Activated CD4-positive, CD25-positive, alpha-beta regulatory T cell treated with anti-CD3 and anti-CD28 coated beads, Interleukin-2, amount 50 U/mL, for 24 hours (primary cell): ENCODE measurements around the gene PACS1.

ENCODE experiments used
- ATAC-seq, 2 donors: fragments of 150-1000 bp; cut with Tn5 transposase; one replicate each; pipeline ENCODE4 v1.10.0; 2021; ENCODE audit warnings: mild to moderate bottlenecking in 1 of 2, moderate library complexity in 1 of 2

PACS1 gene

DNA sequence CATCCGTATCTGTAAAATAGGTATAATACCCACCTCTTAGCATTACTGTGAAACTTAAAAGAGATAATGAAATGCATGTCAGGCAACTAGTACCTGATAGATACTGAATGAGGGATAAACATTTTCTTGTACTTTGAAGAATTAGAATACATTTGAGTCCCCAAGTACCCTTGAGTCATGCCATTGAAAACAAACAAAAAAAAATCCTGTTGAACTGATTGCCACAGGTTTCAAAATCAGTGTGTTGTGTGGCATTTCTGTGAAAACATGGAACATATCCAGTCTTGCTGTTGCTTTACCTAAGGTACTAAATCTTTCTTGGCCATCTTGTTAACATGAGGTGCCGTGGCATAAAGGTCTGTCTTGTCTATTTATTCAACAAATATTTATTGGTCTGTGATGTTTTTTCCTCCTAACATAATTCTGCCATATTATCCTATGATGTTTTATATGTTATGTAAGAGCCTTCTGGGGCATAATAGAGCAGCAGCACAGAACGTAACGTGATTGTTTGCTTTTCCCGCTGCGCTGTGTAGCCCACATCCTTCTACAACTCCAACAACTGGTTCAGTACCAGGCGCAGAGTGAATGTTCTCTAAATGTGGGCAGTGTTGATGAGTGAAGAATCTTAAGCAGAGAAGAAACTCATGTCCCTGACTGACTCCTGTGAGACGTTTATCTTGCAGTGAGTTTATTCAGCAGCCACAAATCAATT lies 119.1 kb downstream of the PACS1 start:
- peak in 1 of 2 donors; percentile 24 for ATAC-seq

DNA sequence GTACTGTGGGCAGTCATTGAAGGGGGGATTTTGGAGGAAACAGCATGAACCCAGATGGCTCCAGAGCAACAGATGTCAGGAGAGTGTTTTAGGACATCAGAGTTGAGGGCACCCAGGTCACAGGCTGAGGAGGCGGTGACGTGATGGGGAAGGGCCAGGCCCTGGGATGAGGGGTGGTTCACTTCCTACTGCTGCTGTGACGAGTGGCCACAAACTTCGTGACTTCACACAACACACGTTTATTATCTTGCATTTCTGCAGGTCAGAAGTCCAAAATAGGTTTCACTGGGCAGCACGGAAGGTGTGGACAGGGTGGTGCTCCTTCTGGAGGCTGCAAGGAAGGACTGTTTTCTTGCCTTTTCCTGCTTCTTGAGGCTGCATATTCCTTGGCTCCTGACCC lies 120.7 kb downstream of the PACS1 start:
- no peak for ATAC-seq

DNA sequence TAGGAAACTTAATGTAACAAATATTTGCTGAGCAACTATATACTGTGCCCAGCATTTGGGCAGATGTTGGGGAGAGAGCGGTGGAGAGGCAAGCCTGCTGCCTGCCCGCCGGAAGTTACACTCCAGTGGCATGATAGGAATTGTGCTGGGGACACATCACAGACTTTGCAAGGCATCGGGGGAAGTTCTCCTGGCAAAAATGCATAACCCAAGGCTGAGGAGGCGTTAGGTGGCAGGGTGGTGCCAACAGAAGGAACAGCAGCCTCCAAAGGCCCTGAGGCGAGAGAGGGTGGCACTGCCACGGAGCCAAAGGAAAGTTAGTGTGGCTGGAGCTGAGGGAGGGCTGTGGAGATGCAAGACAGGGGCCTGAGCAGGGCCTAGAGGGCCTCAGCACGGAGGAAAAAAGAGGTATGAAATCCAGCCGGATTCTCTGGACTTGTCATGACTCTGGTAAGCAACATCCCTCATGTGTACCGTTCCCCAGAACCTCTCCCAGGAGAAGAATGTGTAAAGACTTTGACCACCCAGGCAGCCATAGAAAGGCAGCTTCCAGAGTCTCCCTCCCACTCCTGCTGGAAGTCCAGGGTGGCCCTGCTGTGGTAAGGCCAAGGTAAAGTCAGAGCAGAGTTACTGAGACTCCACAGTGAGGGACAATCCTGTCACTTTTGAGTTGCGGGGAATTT lies 122.2 kb downstream of the PACS1 start:
- no peak for ATAC-seq

DNA sequence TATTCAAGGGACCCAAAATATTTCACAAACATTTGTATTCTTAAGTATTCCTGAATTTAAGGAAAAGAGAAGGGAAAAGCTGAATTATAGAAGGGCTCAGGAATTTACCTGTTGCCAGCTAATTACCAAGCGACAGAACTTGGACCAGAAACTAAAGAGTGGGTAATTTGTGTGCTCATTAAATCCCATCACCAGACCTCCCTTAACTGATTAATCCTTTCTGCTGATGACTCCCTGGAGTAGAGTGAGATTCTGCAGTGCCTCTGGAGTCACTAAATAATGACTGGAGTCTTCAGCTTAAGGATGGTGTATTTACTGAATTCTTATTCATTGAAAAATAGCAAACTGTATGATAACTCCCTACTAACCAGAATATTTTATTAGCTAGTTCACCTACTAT lies 124.3 kb downstream of the PACS1 start:
- no peak for ATAC-seq

DNA sequence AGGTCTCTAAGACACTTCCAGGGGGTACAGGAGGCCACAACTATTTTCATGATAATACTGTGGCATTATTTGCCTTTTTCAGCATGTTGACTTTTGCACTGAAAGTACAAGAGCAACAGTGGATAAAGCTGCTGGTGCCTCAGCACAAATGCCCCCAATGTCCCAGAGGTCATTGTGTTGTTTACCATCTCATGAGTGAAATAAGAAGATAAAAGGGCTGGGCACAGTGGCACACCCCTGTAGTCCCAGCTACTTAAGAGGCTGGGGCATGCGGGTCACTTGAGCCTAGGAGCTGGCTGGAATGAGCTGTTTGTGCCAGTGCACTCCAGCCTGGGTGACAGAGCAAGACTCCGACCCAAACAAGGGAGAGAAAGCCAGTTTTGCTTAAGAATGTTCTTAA lies 125.8 kb downstream of the PACS1 start:
- ATAC-seq, result no peak

DNA sequence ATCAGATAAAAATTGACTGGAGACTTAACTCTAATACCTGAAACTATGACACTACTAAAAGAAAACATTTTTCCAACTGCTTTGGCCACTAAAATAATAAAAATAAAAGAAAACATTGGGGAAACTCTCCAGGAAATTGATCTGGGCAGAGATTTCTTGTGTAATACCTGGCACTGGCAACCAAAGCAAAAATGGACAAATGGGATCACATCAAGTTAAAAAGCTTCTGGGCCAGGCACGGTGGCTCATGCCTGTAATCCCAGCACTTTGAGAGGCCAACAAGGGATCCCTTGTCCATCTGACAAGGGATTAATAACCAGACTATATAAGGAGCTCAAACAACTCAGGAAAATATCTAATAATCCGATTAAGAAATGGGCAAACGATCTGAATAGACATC lies 133.8 kb downstream of the PACS1 start:
- no peak for ATAC-seq

DNA sequence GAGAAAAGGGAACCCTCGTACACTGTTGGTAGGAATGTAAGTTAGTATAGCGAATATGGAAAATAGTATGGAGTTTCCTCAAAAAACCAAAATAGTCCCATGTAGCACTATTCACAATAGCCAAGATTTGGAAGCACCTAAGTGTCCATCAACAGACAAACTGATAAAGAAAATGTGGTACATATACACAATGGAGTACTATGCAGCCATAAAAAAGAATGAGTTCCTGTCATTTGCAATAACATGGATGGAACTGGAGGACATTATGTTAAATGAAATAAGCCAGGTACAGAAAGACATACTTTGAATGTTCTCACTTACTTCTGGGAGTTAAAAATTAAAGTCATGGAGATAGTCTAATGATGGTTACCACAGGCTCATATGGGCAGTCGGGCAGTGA lies 134.3 kb downstream of the PACS1 start:
- ATAC-seq, result no peak

DNA sequence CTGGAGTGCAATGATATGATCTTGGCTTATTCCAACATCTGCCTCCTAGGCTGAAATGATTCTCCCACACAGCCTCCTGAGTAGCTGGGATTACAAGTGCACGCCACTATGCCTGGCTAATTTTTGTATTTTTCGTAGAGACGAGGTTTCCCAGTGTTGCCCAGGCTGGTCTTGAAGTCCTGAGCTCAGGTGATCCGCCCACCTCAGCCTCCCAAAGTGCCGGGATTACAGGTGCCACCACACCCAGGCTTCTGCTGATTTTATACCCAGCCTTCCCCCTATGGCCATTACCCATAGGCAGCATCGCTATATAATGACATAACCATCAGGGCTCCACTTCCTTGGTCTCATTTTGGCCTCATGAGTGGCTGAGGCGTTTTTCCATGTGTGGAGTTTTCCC lies 137.7 kb downstream of the PACS1 start:
- ATAC-seq, result no peak

DNA sequence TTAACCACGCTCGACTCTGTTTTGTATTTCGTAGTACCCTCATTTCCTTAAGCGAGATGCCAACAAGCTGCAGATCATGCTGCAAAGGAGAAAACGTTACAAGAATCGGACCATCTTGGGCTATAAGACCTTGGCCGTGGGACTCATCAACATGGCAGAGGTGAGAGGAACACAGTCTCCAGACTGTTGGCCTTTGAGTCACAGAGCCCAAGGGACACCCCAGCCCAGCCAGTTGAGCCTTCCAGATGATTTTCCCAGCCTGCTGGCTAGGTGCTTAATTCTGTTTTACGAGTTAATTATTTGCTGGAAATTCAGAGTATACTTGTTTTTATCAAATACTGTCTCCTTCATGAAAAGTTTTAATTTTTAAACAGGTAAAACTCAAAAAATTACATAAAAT lies 141.0 kb downstream of the PACS1 start:
- no peak for ATAC-seq

DNA sequence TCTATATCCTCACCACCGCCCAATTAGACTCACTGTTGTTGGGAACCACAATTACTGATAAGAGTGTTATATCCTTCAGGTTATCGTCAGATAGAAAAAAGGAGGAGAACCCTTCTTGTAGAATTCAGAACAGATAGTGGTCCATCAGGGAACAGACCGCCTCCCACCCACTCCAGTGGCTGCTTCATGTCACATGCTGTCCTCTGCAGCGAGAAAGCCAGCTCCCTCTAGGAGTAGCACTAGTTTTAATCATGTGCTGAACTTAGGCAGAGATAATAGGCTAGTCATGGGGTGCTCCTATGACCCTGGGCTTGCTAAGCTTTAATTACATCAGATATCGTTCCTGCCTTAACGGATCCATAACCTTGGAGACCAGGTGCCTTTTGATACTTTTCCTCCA lies 146.8 kb downstream of the PACS1 start:
- no peak for ATAC-seq

DNA sequence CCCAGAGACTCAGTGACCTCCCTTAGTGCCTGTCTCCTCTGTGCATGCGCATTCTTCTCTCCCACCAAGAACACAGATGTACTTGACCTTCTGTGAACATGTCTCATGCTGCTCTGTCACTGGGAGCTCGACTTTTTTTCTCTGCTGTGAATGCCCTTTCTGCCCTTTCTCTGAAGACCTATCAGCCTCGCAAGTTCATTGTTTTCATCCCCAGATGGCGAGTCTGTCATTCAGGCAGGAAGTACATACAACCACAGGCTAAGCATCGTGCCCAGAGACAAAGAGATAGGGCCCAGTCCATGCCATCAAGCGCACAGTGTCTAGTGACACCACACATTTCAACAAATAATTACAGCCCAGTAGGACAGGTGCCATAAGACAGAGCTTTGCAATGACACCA lies 148.0 kb downstream of the PACS1 start:
- no peak for ATAC-seq

DNA sequence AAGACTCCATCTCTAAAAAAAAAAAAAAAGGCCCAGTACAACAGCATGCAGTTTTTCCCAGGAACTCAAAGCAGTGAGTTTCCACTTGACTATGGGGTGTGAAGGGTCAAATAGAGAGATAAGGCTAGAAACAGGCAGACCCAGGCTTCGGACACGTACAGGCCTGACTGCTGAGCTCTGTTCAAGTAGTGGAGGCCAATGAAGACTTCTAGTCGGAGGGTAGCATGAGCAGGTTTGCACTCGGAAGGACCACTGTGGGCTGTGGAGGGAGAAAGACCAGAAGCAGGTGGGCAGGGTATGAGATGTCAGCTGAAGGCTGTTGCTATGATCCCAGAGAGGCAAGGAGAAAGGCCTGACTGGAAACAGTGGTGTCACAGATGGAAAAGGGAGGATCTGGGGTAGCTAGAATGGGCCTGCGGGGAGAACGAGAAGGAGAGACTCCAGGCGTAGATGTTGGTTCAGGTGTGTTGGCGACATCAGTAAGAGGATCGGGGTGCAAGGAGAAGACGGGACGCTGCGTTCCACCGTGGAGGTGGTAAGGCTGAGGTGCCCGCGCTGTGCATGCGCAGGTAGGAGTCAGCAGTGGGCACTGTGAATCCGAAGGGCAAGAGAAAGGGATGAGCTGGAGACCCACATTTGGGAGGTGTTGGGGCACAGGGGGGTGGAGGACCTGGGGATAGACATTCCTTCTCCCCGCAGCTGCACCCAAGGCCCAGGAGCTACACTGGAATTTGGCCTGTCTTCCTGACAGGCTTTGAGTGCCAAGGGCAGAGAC lies 149.0 kb downstream of the PACS1 start:
- ATAC-seq, result no peak

DNA sequence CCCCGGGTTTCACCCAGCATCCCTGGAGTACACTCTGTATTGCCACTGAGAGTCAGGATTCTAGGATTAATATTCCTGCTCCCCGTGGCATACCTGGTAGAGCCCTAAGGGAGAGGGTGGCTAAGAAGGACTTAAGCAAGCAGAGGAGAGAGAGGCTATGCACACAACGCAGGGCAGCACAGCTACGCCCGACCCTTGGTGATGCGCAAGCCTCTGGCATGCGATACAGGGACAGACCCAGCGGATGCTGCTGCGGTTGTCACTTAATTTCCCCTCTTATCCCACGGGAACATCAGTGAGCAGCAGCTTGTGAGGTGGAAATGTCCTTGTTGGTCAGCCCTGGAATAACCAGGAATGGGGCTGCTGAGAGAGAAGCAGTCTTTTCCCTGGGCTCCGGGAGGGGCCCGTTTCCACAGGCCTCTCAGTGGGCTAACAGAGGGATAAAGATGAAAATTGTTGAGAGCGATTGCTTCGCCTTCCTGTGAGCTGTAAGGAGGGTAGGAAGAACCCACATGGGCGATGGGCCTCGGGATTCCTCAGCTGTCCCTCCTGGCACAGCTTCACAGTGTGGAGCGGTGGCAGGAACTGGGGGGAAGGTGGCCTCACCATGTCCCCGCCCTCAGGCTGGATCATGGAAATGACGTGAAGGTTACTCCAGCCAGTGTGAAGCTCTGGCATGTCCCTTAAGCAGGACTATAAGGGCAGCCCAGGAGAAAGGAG lies 149.9 kb downstream of the PACS1 start:
- ATAC-seq, result no peak

DNA sequence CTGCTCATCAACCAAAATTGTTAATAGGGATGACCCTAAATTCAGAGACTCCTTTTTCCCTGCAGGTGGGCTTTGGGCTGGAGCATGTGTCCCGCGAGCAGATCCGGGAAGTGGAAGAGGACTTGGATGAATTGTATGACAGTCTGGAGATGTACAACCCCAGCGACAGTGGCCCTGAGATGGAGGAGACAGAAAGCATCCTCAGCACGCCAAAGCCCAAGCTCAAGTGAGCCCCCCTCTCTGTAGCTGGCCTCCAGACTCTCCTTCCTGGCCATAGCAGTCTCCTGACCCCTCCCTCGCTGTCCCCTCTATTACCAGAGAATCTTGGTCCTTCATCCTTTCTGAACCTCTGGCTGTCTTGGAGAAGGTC lies 150.5 kb downstream of the PACS1 start:
- no peak for ATAC-seq

DNA sequence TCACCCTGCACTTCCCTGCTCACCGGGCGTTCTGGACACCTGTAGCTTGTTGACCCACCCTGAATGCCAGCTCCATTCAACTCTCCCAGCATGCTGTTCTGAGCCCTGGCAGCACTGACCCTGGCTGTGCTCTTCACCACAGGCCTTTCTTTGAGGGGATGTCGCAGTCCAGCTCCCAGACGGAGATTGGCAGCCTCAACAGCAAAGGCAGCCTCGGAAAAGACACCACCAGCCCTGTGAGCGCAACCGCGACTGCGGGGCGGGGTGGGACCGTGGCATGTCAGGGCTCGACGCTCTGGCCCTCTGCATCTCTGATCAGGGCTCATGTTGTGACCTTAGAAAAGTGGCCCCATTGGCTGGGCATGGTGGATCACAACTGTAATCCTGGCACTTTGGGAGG lies 150.9 kb downstream of the PACS1 start:
- ATAC-seq, result no peak

DNA sequence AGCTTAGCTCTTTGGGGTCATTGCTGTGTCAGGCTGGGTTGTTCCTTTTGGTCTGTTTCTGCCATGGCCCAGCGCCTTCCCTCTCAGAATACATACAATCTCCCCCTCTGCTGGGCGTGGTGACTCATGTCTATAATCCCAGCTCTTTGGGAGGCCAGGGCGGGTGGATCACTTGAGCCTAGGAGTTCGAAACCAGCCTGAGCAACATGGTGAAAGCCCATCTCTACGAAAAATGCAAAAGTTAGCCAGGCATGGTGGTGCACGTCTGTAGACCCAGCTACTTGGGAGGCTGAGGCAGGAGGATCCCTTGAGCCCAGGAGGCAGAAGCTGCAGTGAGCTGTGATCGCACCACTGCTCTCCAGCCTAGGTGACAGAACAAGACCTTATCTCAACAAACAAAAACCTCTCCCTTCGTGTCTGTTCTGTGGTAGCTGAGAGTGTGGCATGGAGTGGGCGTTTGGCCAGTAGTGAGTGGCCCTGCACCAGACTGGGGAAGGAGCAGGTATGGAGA lies 151.7 kb downstream of the PACS1 start:
- ATAC-seq, result peak in 1 of 2 donors; percentile 2

DNA sequence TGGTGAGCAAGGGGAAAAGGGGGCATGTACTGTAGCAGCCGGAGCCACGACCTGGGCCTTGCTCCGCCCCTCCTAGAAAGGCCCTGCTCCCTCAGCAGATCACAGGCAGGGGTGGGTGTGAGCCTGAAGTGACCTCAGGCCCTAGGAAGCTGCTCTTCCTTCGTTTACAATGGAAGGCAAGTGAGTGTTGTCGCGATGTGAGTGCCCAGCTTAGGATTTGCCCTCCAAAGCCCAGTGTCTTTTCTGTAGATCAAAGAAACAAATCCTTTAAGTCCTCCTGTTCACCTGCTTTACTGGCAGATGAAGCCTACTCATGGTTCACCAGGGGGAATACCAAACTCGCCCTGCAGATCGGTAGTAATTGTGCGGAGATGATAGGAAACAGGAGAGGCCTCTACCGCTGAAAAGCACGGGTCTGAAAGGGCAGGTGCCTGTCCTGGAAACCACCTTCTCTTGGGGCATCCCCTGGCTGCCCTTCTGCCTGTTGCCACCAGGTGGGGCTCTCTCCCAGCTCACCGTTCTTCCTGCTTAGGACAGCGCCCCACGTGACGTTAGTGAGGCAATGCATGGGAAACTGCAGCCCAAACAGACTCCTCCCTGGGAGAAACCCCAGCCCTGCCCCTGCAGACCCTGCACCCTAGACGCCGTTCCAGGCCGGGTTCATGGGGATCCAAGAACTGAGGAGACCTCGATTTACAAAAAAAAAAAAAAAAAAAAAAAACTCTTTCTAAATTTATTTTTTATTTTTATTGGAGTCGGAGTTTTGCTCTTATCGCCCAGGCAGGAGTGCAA lies 152.5 kb downstream of the PACS1 start:
- peak; percentile 97 to 98 for ATAC-seq

DNA sequence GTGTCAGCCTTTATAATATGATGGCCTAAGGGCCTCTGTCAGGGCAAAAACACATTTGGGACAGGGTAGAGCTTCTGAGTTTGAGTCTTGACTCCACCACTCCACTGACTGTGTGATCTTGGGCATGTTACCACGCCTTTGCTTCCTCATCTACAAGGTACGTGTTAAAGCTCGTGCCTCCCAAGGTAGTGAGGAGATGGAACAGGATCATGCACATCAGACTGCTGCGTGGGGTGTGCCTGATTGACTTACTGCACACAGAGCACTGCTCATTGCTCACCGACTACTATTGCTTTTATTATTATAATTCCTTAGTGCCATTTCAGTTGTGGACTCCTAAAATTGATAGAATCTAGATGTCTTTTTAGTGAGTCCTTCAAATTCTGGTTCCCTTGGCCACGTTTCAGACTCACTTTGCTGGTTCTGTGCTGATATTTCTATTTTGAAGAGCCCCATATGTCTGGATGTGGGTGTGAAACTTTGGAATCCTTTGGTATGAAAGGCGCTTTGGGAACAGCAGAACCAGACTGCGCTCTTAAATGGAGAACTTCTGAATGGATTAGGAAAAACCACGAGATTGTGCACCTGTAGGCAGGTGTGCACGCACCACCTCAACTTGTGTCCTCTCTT lies 154.3 kb downstream of the PACS1 start:
- ATAC-seq, result no peak

DNA sequence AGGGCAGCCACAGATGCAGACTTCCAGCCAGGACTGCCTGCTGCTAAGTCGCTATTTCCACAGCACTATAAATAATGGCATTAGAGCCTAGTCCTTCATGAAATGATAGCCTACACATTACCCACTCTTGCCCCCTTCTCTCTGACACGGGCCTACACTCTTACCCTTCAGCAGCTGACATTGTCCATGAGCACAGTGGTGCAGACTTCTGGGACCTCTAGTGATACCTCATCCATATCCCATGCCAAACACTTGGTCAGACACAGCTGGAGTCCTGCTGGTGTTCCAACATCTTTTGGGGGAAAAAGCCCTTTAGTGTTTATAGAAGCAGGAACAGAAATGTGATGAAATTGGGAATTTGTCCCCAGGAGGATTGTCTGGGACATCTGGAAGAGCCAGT lies 155.0 kb downstream of the PACS1 start:
- no peak for ATAC-seq

DNA sequence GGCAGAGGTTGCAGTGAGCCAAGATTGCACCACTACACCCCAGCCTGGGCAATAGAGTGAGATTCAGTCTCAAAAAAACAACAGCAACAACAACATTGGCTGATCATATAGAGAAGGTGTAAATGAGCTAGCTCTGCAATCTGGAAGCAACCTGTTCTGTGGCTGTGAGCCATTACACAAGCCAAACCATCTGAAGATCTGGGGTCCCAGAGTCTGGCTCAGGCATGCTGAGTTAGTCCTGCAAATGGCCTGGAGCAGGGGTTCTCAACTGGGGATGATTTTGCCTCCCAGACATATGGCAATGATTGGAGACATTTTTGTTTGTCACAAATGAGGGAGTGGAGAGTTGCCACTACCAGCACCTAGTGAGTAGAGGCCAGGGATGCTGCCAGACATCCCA lies 156.0 kb downstream of the PACS1 start:
- ATAC-seq, result no peak

DNA sequence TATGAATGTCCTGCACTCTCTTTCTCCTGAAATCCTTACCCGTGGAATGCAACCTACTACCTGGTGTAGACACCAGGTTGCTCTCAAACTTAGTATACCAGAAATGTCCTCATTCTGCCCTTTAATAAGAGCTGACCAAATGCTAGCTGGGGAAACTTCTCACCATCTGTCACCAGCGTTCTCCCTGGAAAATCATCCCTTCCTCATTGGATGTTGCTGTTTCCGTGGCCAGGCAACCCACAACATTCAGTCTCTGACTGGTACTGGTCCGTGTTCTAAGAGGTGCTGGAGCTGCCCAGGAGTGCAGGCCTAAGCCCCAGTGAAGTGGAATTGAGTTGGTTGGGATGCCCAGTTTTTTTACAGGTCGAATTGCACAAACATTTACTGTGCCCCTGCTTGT lies 157.6 kb downstream of the PACS1 start:
- ATAC-seq, result no peak

DNA sequence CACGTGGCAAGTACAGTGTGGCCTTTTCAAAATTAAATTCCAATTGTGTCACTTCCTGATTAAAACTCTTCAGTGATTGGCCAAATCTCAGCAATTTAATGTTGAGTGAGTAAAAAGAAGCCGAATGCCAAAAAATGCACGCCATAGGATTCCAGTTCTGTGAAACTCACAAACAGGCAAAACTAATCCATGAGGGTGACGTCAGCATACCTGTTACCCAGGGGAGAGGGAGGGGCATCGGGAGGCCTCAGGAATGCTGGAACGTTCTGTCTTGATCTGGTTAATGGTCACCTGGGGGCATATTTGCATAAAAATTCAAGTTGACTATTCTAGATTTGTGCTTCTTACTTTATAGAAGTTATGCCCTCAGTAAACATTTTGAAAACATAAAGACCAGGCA lies 158.4 kb downstream of the PACS1 start:
- ATAC-seq, result no peak
